Ishikawa (cell line): Measurements from ENCODE around the gene SHF.

Experiments
- CEBPB ChIP-seq: IDR thresholded peaks from 2 replicates; pipeline ENCODE4 v1.6.1; 2012
- CREB1 ChIP-seq: IDR thresholded peaks from 2 replicates; pipeline ENCODE4 v1.6.1; 2012; ENCODE audit warnings: low read depth
- EGR1 ChIP-seq: IDR thresholded peaks from 2 replicates; pipeline ENCODE4 v1.6.1; 2012
- EP300 ChIP-seq: IDR thresholded peaks from 2 replicates; pipeline ENCODE4 v1.6.1; 2012; ENCODE audit warnings: borderline replicate concordance
- FOXM1 ChIP-seq: IDR thresholded peaks from 2 replicates; pipeline ENCODE4 v1.6.1; 2012; ENCODE audit warnings: low read depth, borderline replicate concordance
- NFIC ChIP-seq: IDR thresholded peaks from 2 replicates; pipeline ENCODE4 v1.6.1; 2012
- RAD21 ChIP-seq: IDR thresholded peaks from 2 replicates; pipeline ENCODE4 v1.6.1; 2012; ENCODE audit warnings: low read depth
- REST ChIP-seq: IDR thresholded peaks from 2 replicates; pipeline ENCODE4 v1.6.1; 2012; ENCODE audit warnings: low read depth, mild to moderate bottlenecking
- TAF1 ChIP-seq: IDR thresholded peaks from 2 replicates; pipeline ENCODE4 v1.6.1; 2012; ENCODE audit warnings: low read depth, mild to moderate bottlenecking
- TCF12 ChIP-seq: IDR thresholded peaks from 2 replicates; pipeline ENCODE4 v1.6.1; 2012; ENCODE audit warnings: low read depth
- TEAD4 ChIP-seq: IDR thresholded peaks from 2 replicates; pipeline ENCODE4 v1.6.1; 2012
- YY1 ChIP-seq: IDR thresholded peaks from 2 replicates; pipeline ENCODE4 v1.6.1; 2012; ENCODE audit warnings: low read depth
- ZBTB7A ChIP-seq: IDR thresholded peaks from 2 replicates; pipeline ENCODE4 v1.6.1; 2012; ENCODE audit warnings: low read depth
- TF ChIP-seq, protein P1 (sequence below): IDR thresholded peaks from 2 replicates; pipeline ENCODE4 v1.6.1; 2012
- TF ChIP-seq, protein P2 (sequence below): IDR thresholded peaks from 2 replicates; pipeline ENCODE4 v1.6.1; 2012

Gene SHF

DNA sequence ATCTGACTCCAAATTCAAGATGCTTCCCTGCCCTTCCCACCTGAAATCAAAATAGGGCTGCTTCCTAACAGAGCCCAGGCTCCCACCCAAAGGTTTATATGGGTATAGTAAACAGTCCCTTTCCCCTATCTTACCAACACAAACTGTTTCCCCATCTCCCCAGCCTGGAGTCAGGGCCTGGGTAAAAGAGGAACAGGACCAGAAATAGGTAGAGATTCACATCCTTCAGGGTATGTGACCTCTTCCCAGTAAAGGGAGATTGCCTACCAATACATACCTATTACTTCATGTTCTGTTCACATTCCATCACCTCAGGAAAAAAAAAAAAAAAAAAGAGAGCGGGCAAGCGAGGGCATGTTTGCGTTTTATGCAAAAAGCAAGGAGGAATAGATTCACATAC lies 9.7 kb upstream of the SHF start:
- TF ChIP-seq CREB1 (no peak), TEAD4 (no peak), RAD21 (no peak), TAF1 (no peak), ZBTB7A (no peak), FOXM1 (no peak), EGR1 (no peak)
- TF ChIP-seq, protein P1, sequence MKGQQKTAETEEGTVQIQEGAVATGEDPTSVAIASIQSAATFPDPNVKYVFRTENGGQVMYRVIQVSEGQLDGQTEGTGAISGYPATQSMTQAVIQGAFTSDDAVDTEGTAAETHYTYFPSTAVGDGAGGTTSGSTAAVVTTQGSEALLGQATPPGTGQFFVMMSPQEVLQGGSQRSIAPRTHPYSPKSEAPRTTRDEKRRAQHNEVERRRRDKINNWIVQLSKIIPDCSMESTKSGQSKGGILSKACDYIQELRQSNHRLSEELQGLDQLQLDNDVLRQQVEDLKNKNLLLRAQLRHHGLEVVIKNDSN: no peak

- TF ChIP-seq ZBTB7A (peak; percentile 37; the same call in 1 of the 2 replicates), YY1 (no peak), CEBPB (no peak), CREB1 (no peak), REST (no peak), TEAD4 (no peak), TCF12 (no peak), EP300 (no peak)
- TF ChIP-seq, protein P2, sequence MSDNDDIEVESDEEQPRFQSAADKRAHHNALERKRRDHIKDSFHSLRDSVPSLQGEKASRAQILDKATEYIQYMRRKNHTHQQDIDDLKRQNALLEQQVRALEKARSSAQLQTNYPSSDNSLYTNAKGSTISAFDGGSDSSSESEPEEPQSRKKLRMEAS: no peak
These were observed 230 bp downstream of the SHF start for GRCh38 chr15:45187578-45187893.

DNA sequence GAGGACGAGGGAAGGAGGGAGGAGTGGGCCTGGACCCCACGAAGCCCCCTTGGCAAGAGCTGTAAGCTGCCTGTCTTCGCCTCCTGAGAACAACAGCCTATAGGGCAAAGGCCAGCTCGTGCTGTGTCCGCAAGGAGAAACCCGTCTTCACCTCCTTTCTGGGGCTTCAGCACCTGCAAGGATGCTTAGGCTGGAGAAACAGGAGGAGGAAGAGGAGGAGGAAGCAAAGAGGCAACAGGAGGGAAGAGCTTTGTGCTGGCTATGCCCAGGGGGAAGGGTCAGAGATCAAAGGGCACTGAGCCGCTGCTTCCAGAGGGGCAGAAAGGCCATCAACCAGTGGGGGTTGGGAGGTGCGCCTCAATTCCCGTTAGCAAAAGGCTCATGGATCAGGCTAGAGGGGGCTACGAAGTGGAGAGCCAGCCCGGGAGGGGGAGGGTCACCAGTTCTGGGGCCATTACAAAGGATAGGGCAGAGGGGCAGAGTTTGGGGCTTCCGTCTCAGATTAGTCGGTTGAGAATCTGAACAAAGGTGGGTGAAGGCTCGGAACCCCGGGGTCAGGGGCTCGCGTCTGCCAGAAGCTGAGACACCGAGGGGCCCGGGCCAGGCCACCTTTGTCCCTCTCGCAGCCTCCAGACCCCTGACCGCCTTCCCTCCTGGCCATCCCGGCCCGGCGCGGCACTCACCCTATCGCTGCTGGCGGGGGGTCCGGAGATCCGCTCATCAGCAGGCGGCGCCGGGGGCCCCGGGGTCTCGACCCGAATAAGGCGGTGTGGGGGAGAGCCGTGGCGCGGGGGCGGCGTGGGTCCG lies 792 bp downstream of the SHF start:
- TF ChIP-seq CEBPB (no peak), EP300 (no peak), TAF1 (no peak)
- TF ChIP-seq, protein P2: no peak

- TF ChIP-seq TAF1 (no peak), EGR1 (no peak), CEBPB (no peak), NFIC (no peak), RAD21 (no peak), ZBTB7A (no peak), TCF12 (no peak), TEAD4 (no peak), EP300 (no peak), FOXM1 (no peak), REST (no peak), CREB1 (no peak), YY1 (no peak)
- TF ChIP-seq, protein P1: no peak
- TF ChIP-seq, protein P2: no peak
These were observed 1.6 kb downstream of the SHF start for GRCh38 chr15:45185903-45186770.

DNA sequence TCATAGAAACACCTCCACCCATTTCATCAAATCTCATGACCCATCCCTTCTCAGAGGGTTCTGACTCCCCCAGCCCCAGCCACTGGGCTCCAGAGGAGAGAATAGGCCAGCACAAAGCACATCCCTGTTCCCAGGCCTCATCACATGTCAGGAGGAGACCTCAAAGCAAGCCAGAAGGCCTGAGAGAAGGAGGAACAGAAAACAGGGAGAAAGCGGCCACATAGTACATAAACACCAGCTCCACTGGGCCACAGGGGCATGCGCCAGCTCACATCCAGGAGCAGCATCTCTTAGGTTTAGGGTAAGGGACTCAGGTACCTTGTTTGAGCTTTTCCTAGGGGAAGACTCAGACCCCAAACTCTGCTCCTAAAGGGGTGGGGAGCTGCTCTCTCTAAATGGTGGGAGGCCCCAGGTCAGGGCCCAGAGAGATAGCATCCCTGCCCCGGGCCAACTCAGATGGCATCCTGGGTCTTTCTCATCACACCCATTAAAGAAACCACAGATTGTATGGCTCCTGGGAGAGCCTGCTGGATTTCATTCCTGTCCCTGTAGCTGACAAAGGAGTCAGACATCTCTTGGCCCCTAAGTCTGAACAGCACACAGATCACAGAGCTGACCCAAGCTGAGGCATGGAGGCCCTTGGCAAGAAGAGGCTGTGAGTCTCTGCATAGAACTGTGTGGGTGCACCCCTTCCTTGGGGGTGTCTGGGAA lies 2.5 kb downstream of the SHF start:
- TF ChIP-seq EGR1: no peak
- TF ChIP-seq TCF12: no peak
- TF ChIP-seq REST: no peak
- TF ChIP-seq TAF1: no peak
